Prostate gland (tissue), 2 donors: ENCODE data around the gene SYNGR4. TPM values are rescaled to one million over a fixed set of nuclear protein-coding genes. Genes with fewer than 3 reads are reported as not detected.

Experiments used
- DNase-seq: peaks from one replicate; pipeline ENCODE4 v3.0.0-alpha.2; 2019; ENCODE audit warnings: low spot score
- H3K27ac ChIP-seq, 2 donors: fragments of 200-600 bp; sonication (generic); 2 replicates each; pipeline ENCODE4 v1.5.1; 2017 to 2019
- H3K27me3 ChIP-seq: fragments of 200-600 bp; sonication (generic); replicated peaks from 2 replicates; pipeline ENCODE4 v1.5.1; 2019; ENCODE audit not compliant: insufficient read depth
- H3K36me3 ChIP-seq, 2 donors: fragments of 200-600 bp; sonication (generic); 1 replicate in 1 of 2; 2 replicates in 1 of 2; pipeline versions ENCODE4 v1.5.1 to v1.8.1; 2017 to 2019
- H3K4me1 ChIP-seq: fragments of 200-600 bp; sonication (generic); replicated peaks from 2 replicates; pipeline ENCODE4 v1.5.1; 2019
- H3K4me3 ChIP-seq, 2 donors: fragments of 200-600 bp; sonication (generic); 2 replicates each; pipeline ENCODE4 v1.5.1; 2017 to 2019
- H3K9me3 ChIP-seq: fragments of 200-600 bp; sonication (generic); 2 replicates; pipeline ENCODE4 v1.5.1; 2017
- POLR2A ChIP-seq: fragments of 450-650 bp; IDR thresholded peaks from one replicate; pipeline ENCODE4 v1.6.1; 2016; ENCODE audit warnings: antibody characterized with exemption, mild to moderate bottlenecking
- POLR2AphosphoS5 ChIP-seq: sonication (generic); formaldehyde crosslinking; IDR thresholded peaks from one replicate; pipeline ENCODE4 v1.6.1; 2017; ENCODE audit warnings: antibody characterized with exemption
- WGBS: methylation state at CpG from one replicate; pipeline ENCODE4 v1.1.5; 2018; 5-methylcytosine and 5-hydroxymethylcytosine counted together
- intact Hi-C: fragments of 100-400 bp; cut with DNase I; formaldehyde crosslinking; loops from one replicate; pipeline ENCODE4 v1.14.2; 2022
- total RNA-seq, 2 donors: library from RNA; depleted of rRNA; stranded (reverse); fragments of >200 nt; gene quantifications; one replicate each; pipeline ENCODE4 v1.1.0, GENCODE V29; 2016
- TF ChIP-seq, protein P1 (sequence below), 4 experiments: fragments of 200-600 bp in 2 of 4; fragments of 450-650 bp in 2 of 4; sonication (generic) in 2 of 4; IDR thresholded peaks; 1 replicate in 3 of 4; 2 replicates in 1 of 4; pipeline ENCODE4 v1.5.1; 2016 to 2019; ENCODE audit warnings: antibody characterized with exemption in 4 of 4, mild to moderate bottlenecking in 2 of 4, moderate library complexity in 2 of 4

SYNGR4 gene
- total RNA-seq, 2 donors from 2014 or later: 2.8 TPM; not detected in 1

DNA sequence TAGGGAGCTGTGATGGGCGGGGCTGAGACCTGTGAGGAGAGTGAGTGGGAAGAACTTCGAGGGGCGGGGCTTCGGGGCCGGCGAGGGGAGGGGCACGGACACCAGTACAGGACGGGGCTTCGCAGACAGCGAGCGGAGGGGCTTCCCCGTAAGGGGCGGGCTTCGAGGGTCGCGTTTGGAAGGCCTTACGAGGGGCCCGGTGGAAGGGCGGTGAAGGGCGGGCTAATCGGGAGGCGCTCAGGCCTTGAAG is 42.9 kb upstream of the SYNGR4 start:
- Histone ChIP-seq H3K9me3 (no peaks in the 10 kb centered on the region), H3K27ac (peak overlapping the region; percentile 98 to 99), H3K36me3 (no peaks in the 10 kb centered on the region), H3K4me1 (peaks cover 6% of the 10 kb centered on the region), H3K4me3 (peak overlapping the region; percentile 41 to 58), H3K27me3 (no peaks in the 10 kb centered on the region)
- TF ChIP-seq POLR2A: peak; percentile 41
- TF ChIP-seq, protein P1, sequence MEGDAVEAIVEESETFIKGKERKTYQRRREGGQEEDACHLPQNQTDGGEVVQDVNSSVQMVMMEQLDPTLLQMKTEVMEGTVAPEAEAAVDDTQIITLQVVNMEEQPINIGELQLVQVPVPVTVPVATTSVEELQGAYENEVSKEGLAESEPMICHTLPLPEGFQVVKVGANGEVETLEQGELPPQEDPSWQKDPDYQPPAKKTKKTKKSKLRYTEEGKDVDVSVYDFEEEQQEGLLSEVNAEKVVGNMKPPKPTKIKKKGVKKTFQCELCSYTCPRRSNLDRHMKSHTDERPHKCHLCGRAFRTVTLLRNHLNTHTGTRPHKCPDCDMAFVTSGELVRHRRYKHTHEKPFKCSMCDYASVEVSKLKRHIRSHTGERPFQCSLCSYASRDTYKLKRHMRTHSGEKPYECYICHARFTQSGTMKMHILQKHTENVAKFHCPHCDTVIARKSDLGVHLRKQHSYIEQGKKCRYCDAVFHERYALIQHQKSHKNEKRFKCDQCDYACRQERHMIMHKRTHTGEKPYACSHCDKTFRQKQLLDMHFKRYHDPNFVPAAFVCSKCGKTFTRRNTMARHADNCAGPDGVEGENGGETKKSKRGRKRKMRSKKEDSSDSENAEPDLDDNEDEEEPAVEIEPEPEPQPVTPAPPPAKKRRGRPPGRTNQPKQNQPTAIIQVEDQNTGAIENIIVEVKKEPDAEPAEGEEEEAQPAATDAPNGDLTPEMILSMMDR (IDR thresholded peaks at IDR 0.05): no peak
- peak; percentile 98 for DNase-seq
- intact Hi-C loops: loop anchor here (2.0 kb wide), 1 partner anchor 70 kb away; the partner anchor contains the start of gene KDELR1
- WGBS: 2% methylated on average over 22 of the region's 22 CpGs

DNA sequence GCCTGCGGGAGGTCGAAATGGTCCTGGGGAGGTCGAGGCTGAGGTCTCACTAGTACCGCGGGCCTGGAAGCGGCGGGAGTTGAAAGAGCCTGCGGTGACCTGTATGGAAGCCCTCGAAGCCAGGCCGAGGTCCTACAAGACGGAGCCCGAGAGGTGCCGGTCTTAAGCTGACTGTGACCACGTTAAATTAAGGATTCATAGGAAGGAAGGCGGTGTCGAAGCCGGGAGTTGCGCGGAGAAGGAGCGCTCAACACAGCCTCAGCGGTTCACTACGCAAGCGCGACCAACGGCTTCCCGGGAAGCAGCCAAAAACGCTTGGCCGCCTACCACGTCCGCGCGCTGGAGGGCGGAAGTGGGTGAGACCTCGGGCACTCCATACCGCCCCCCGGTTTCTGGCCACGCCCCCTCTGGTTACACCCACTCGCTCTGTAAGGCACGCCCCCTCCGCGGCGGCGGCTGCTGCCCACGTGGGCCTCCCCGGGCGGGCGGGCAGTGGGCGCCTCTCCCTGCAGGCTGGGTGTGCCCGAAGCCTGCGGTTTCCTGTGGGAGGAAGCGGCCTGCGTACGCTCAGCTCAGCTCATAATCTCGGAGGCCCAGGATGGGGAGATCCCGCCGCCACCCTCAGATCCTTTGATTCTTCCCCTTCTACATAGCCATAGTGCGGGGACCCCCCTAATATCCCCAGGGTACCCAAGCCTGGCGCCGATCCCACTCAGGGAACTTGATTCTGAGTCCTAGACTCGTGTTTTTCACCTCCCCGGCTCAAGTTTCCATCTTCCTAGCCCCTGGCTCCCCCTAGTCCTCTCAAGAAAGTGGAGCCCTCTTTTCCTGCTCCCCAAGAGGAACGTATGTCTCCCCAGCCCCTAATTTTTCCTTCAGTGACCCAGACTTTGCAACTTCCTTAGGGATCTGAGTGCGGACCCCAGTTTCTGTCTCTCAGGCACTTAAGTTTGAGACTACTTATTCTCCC is 42.3 kb upstream of the SYNGR4 start:
- DNase-seq: peak; percentile 98
- WGBS: 1% methylated on average over 63 of the region's 63 CpGs
- intact Hi-C loops: loop anchor here (2.0 kb wide), 1 partner anchor 69 kb away; the partner anchor contains the start of gene KDELR1
- TF ChIP-seq POLR2AphosphoS5 (peak; percentile 96), POLR2A (peak; percentile 77)
- TF ChIP-seq, protein P1 (IDR thresholded peaks at IDR 0.05): peak in 2 of 4 experiments; percentile 37 to 40
- Histone ChIP-seq H3K36me3 (no peaks in the 10 kb centered on the region), H3K27me3 (no peaks in the 10 kb centered on the region), H3K4me1 (peaks cover 6% of the 10 kb centered on the region), H3K9me3 (no peaks in the 10 kb centered on the region), H3K4me3 (peak overlapping the region; percentile 41 to 58), H3K27ac (peak overlapping the region; percentile 98 to 99)

DNA sequence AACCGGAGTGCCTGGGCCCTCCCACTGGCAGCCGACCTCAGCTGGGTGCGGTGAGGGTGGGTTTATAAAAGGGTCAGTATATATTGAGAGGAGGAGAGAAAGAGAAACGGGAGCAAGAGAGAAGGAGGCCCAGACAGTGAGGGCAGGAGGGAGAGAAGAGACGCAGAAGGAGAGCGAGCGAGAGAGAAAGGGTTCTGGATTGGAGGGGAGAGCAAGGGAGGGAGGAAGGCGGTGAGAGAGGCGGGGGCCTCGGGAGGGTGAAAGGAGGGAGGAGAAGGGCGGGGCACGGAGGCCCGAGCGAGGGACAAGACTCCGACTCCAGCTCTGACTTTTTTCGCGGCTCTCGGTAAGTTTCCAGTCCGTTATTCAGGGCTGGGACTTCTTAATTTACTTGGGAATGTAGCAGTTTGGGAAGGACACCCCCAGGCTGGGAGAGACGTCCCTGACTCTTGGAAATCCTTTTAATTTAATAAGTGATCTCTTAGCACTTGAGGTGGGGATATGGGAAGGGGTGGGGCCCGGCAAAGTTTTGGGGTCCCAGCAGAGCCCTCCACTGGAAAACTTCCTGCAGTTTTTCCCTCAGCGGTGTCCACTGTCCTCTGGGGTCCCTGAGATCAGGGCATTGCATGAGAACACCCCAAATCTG is 38.8 kb upstream of the SYNGR4 start, which contains the start of gene EMP3:
Gene EMP3 (plus strand): TSS at position 288 of the 646 bp plus-strand sequence. CDS start 1,293 bp downstream, outside the sequence.
- no peaks in the 10 kb centered on the region for H3K9me3 ChIP-seq
- H3K4me1 ChIP-seq: peaks cover 6% of the 10 kb centered on the region
- TF ChIP-seq, protein P1 (IDR thresholded peaks at IDR 0.05): no peak
- TF ChIP-seq POLR2AphosphoS5 (peak; percentile 55), POLR2A (peak; percentile 49)
- H3K27me3 ChIP-seq: no peaks in the 10 kb centered on the region
- H3K4me3 ChIP-seq: peak within 1 kb of the TSS; percentile 32 to 34
- DNase-seq: peak; percentile 47
- H3K36me3 ChIP-seq: no peaks in the 10 kb centered on the region
- H3K27ac ChIP-seq: peak within 1 kb of the TSS; percentile 67 to 78
- 1% methylated on average over 22 of the region's 22 CpGs for WGBS
- intact Hi-C loops: loop anchor here (2.0 kb wide), 1 partner anchor 39 kb away; the partner anchor contains the start of gene SYNGR4

DNA sequence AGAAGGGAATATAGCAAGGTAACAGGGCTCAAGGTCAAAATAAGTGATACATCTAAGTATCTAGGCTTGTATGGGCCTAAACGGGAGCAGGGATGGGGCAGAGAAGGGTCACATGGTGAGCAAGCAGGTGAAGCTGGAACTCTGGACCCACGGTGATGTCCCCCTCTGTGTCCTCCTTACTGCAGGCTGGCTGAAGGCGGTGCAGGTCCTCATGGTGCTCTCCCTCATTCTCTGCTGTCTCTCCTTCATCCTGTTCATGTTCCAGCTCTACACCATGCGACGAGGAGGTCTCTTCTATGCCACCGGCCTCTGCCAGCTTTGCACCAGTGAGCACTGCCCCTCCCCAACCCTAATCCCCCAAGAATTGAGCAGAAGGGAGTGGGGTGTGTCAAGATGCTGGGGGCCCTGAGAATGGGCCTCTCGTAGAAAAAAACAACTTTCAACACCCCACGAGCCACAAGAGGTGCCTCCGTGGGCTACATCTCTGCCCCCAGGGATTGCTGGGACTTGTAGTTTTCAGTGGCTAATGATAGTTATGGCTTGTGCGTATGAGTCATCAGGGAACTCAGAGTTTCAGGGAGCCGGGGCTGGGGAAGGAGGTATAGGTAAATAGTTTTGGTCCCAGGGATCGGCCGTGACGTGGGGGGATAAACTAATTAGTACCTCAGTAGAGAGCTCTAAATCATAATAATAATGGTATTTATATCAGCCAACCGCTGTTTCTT is 34.8 kb upstream of the SYNGR4 start:
- 66% methylated on average over 15 of the region's 15 CpGs for WGBS
- Histone ChIP-seq H3K4me3 (peak overlapping the region in 1 of 2 donors; percentile 55), H3K27ac (peak overlapping the region; percentile 83 to 86)

More for the DNA sequence above, 34.8 kb upstream of the SYNGR4 start:
- Histone ChIP-seq H3K36me3 (no peaks in the 10 kb centered on the region), H3K27me3 (no peaks in the 10 kb centered on the region), H3K9me3 (no peaks in the 10 kb centered on the region), H3K4me1 (peaks cover 10% of the 10 kb centered on the region)
- TF ChIP-seq POLR2A (no peak), POLR2AphosphoS5 (no peak)
- TF ChIP-seq, protein P1 (IDR thresholded peaks at IDR 0.05): no peak
- intact Hi-C loops: no loop called here
- no peak for DNase-seq
